ENCODE data around the gene NRIP1.

The NRIP1 gene

GRCh38 chr21:14998784-14999183, 66.0 kb downstream of the NRIP1 start:
- H3K4me3 ChIP-seq (ENCODE audit: low read length in 2 of 2) = no peak overlapping the region
- no peaks in the 10 kb centered on the region for H3K27me3 ChIP-seq (ENCODE audit: control insufficient read depth in 2 of 2, insufficient read depth in 2 of 2, low read length in 2 of 2)
- H3K36me3 ChIP-seq (ENCODE audit: control insufficient read depth in 2 of 2, insufficient read depth in 2 of 2, low read length in 2 of 2) = peaks cover 0 to 3% of the 10 kb centered on the region in 2 donors
- no peak overlapping the region for H3K27ac ChIP-seq (ENCODE audit: low read depth in 2 of 2, low read length in 2 of 2)
- H3K9me3 ChIP-seq (ENCODE audit: control insufficient read depth in 2 of 2, low read length in 2 of 2) = no peaks in the 10 kb centered on the region
- no peak overlapping the region for H3K9ac ChIP-seq (ENCODE audit: low read depth in 1 of 2, low read length in 2 of 2)
- peaks cover 12 to 15% of the 10 kb centered on the region in 2 donors for H3K4me1 ChIP-seq (ENCODE audit: control insufficient read depth in 2 of 2, insufficient read depth in 2 of 2, low read length in 2 of 2)

GRCh38 chr21:14998336-14998735, 66.5 kb downstream of the NRIP1 start:
- Histone ChIP-seq H3K27ac (ENCODE audit: low read depth in 2 of 2, low read length in 2 of 2) (no peak overlapping the region), H3K27me3 (ENCODE audit: control insufficient read depth in 2 of 2, insufficient read depth in 2 of 2, low read length in 2 of 2) (no peaks in the 10 kb centered on the region), H3K36me3 (ENCODE audit: control insufficient read depth in 2 of 2, insufficient read depth in 2 of 2, low read length in 2 of 2) (peaks cover 0 to 3% of the 10 kb centered on the region in 2 donors), H3K4me3 (ENCODE audit: low read length in 2 of 2) (no peak overlapping the region), H3K9ac (ENCODE audit: low read depth in 1 of 2, low read length in 2 of 2) (no peak overlapping the region), H3K4me1 (ENCODE audit: control insufficient read depth in 2 of 2, insufficient read depth in 2 of 2, low read length in 2 of 2) (peaks cover 12 to 15% of the 10 kb centered on the region in 2 donors), H3K9me3 (ENCODE audit: control insufficient read depth in 2 of 2, low read length in 2 of 2) (no peaks in the 10 kb centered on the region)

GRCh38 chr21:14995695-14996490, 68.9 kb downstream of the NRIP1 start:
- no peak overlapping the region for H3K9ac ChIP-seq (ENCODE audit: low read depth in 1 of 2, low read length in 2 of 2)
- H3K27me3 ChIP-seq (ENCODE audit: control insufficient read depth in 2 of 2, insufficient read depth in 2 of 2, low read length in 2 of 2) = no peaks in the 10 kb centered on the region
- peaks cover 2 to 5% of the 10 kb centered on the region in 2 donors for H3K4me1 ChIP-seq (ENCODE audit: control insufficient read depth in 2 of 2, insufficient read depth in 2 of 2, low read length in 2 of 2)
- no peaks in the 10 kb centered on the region for H3K9me3 ChIP-seq (ENCODE audit: control insufficient read depth in 2 of 2, low read length in 2 of 2)
- H3K4me3 ChIP-seq (ENCODE audit: low read length in 2 of 2) = no peak overlapping the region
- H3K27ac ChIP-seq (ENCODE audit: low read depth in 2 of 2, low read length in 2 of 2) = no peak overlapping the region
- peaks cover 2 to 7% of the 10 kb centered on the region in 2 donors for H3K36me3 ChIP-seq (ENCODE audit: control insufficient read depth in 2 of 2, insufficient read depth in 2 of 2, low read length in 2 of 2)

GRCh38 chr21:14995226-14995625, 69.6 kb downstream of the NRIP1 start:
- Histone ChIP-seq H3K27ac (ENCODE audit: low read depth in 2 of 2, low read length in 2 of 2) (no peak overlapping the region), H3K4me1 (ENCODE audit: control insufficient read depth in 2 of 2, insufficient read depth in 2 of 2, low read length in 2 of 2) (peaks cover 0 to 4% of the 10 kb centered on the region in 2 donors), H3K9ac (ENCODE audit: low read depth in 1 of 2, low read length in 2 of 2) (no peak overlapping the region), H3K36me3 (ENCODE audit: control insufficient read depth in 2 of 2, insufficient read depth in 2 of 2, low read length in 2 of 2) (peaks cover 5 to 13% of the 10 kb centered on the region in 2 donors), H3K9me3 (ENCODE audit: control insufficient read depth in 2 of 2, low read length in 2 of 2) (no peaks in the 10 kb centered on the region), H3K4me3 (ENCODE audit: low read length in 2 of 2) (no peak overlapping the region), H3K27me3 (ENCODE audit: control insufficient read depth in 2 of 2, insufficient read depth in 2 of 2, low read length in 2 of 2) (no peaks in the 10 kb centered on the region)

- H3K9ac ChIP-seq (ENCODE audit: low read depth in 1 of 2, low read length in 2 of 2) = no peak overlapping the region
- H3K27me3 ChIP-seq (ENCODE audit: control insufficient read depth in 2 of 2, insufficient read depth in 2 of 2, low read length in 2 of 2) = no peaks in the 10 kb centered on the region
- H3K36me3 ChIP-seq (ENCODE audit: control insufficient read depth in 2 of 2, insufficient read depth in 2 of 2, low read length in 2 of 2) = peaks cover 7 to 23% of the 10 kb centered on the region in 2 donors
- H3K4me3 ChIP-seq (ENCODE audit: low read length in 2 of 2) = no peak overlapping the region
- peaks cover 0 to 3% of the 10 kb centered on the region in 2 donors for H3K4me1 ChIP-seq (ENCODE audit: control insufficient read depth in 2 of 2, insufficient read depth in 2 of 2, low read length in 2 of 2)
- H3K9me3 ChIP-seq (ENCODE audit: control insufficient read depth in 2 of 2, low read length in 2 of 2) = no peaks in the 10 kb centered on the region
- no peak overlapping the region for H3K27ac ChIP-seq (ENCODE audit: low read depth in 2 of 2, low read length in 2 of 2)
These were observed 71.7 kb downstream of the NRIP1 start for GRCh38 chr21:14993115-14993514.

- H3K4me3 ChIP-seq (ENCODE audit: low read length in 2 of 2) = no peak overlapping the region
- H3K27ac ChIP-seq (ENCODE audit: low read depth in 2 of 2, low read length in 2 of 2) = no peak overlapping the region
- H3K4me1 ChIP-seq (ENCODE audit: control insufficient read depth in 2 of 2, insufficient read depth in 2 of 2, low read length in 2 of 2) = peaks cover 0 to 3% of the 10 kb centered on the region in 2 donors
- H3K9ac ChIP-seq (ENCODE audit: low read depth in 1 of 2, low read length in 2 of 2) = no peak overlapping the region
- no peaks in the 10 kb centered on the region for H3K9me3 ChIP-seq (ENCODE audit: control insufficient read depth in 2 of 2, low read length in 2 of 2)
- no peaks in the 10 kb centered on the region for H3K27me3 ChIP-seq (ENCODE audit: control insufficient read depth in 2 of 2, insufficient read depth in 2 of 2, low read length in 2 of 2)
- H3K36me3 ChIP-seq (ENCODE audit: control insufficient read depth in 2 of 2, insufficient read depth in 2 of 2, low read length in 2 of 2) = peaks cover 14 to 27% of the 10 kb centered on the region in 2 donors
These were observed 72.8 kb downstream of the NRIP1 start for GRCh38 chr21:14991957-14992356.

GRCh38 chr21:14989359-14989758, 75.4 kb downstream of the NRIP1 start:
- H3K36me3 ChIP-seq (ENCODE audit: control insufficient read depth in 2 of 2, insufficient read depth in 2 of 2, low read length in 2 of 2) = peaks cover 14 to 32% of the 10 kb centered on the region in 2 donors

GRCh38 chr21:14988760-14989159, 76.0 kb downstream of the NRIP1 start:
- H3K9ac ChIP-seq (ENCODE audit: low read depth in 1 of 2, low read length in 2 of 2) = no peak overlapping the region
- H3K27me3 ChIP-seq (ENCODE audit: control insufficient read depth in 2 of 2, insufficient read depth in 2 of 2, low read length in 2 of 2) = no peaks in the 10 kb centered on the region
- H3K9me3 ChIP-seq (ENCODE audit: control insufficient read depth in 2 of 2, low read length in 2 of 2) = no peaks in the 10 kb centered on the region
- H3K36me3 ChIP-seq (ENCODE audit: control insufficient read depth in 2 of 2, insufficient read depth in 2 of 2, low read length in 2 of 2) = peaks cover 15 to 34% of the 10 kb centered on the region in 2 donors
- no peak overlapping the region for H3K27ac ChIP-seq (ENCODE audit: low read depth in 2 of 2, low read length in 2 of 2)
- H3K4me3 ChIP-seq (ENCODE audit: low read length in 2 of 2) = no peak overlapping the region
- peaks cover 0 to 3% of the 10 kb centered on the region in 2 donors for H3K4me1 ChIP-seq (ENCODE audit: control insufficient read depth in 2 of 2, insufficient read depth in 2 of 2, low read length in 2 of 2)

More at GRCh38 chr21:14989359-14989758, 75.4 kb downstream of the NRIP1 start:
- H3K27me3 ChIP-seq (ENCODE audit: control insufficient read depth in 2 of 2, insufficient read depth in 2 of 2, low read length in 2 of 2) = no peaks in the 10 kb centered on the region
- no peak overlapping the region for H3K27ac ChIP-seq (ENCODE audit: low read depth in 2 of 2, low read length in 2 of 2)
- H3K9me3 ChIP-seq (ENCODE audit: control insufficient read depth in 2 of 2, low read length in 2 of 2) = no peaks in the 10 kb centered on the region
- no peak overlapping the region for H3K4me3 ChIP-seq (ENCODE audit: low read length in 2 of 2)
- H3K4me1 ChIP-seq (ENCODE audit: control insufficient read depth in 2 of 2, insufficient read depth in 2 of 2, low read length in 2 of 2) = peaks cover 0 to 3% of the 10 kb centered on the region in 2 donors
- H3K9ac ChIP-seq (ENCODE audit: low read depth in 1 of 2, low read length in 2 of 2) = no peak overlapping the region

GRCh38 chr21:14987370-14988170, 77.2 kb downstream of the NRIP1 start:
- H3K4me3 ChIP-seq (ENCODE audit: low read length in 2 of 2) = no peak overlapping the region
- H3K9ac ChIP-seq (ENCODE audit: low read depth in 1 of 2, low read length in 2 of 2) = no peak overlapping the region
- H3K4me1 ChIP-seq (ENCODE audit: control insufficient read depth in 2 of 2, insufficient read depth in 2 of 2, low read length in 2 of 2) = peaks cover 0 to 3% of the 10 kb centered on the region in 2 donors
- no peak overlapping the region for H3K27ac ChIP-seq (ENCODE audit: low read depth in 2 of 2, low read length in 2 of 2)
- no peaks in the 10 kb centered on the region for H3K27me3 ChIP-seq (ENCODE audit: control insufficient read depth in 2 of 2, insufficient read depth in 2 of 2, low read length in 2 of 2)
- peaks cover 22 to 34% of the 10 kb centered on the region in 2 donors for H3K36me3 ChIP-seq (ENCODE audit: control insufficient read depth in 2 of 2, insufficient read depth in 2 of 2, low read length in 2 of 2)
- H3K9me3 ChIP-seq (ENCODE audit: control insufficient read depth in 2 of 2, low read length in 2 of 2) = no peaks in the 10 kb centered on the region

- Histone ChIP-seq H3K4me1 (ENCODE audit: control insufficient read depth in 2 of 2, insufficient read depth in 2 of 2, low read length in 2 of 2) (peaks cover 0 to 3% of the 10 kb centered on the region in 2 donors), H3K9me3 (ENCODE audit: control insufficient read depth in 2 of 2, low read length in 2 of 2) (no peaks in the 10 kb centered on the region), H3K4me3 (ENCODE audit: low read length in 2 of 2) (no peak overlapping the region), H3K27ac (ENCODE audit: low read depth in 2 of 2, low read length in 2 of 2) (no peak overlapping the region), H3K36me3 (ENCODE audit: control insufficient read depth in 2 of 2, insufficient read depth in 2 of 2, low read length in 2 of 2) (peaks cover 19 to 24% of the 10 kb centered on the region in 2 donors), H3K27me3 (ENCODE audit: control insufficient read depth in 2 of 2, insufficient read depth in 2 of 2, low read length in 2 of 2) (no peaks in the 10 kb centered on the region), H3K9ac (ENCODE audit: low read depth in 1 of 2, low read length in 2 of 2) (no peak overlapping the region)
These were observed 79.5 kb downstream of the NRIP1 start for GRCh38 chr21:14985306-14985705.

Data from mucosa of rectum (tissue), 2 donors.